Sigmoid colon (tissue), 7 donors: ENCODE results near the gene CMSS1. TPM values are rescaled to one million over a fixed set of nuclear protein-coding genes. Genes with fewer than 3 reads are reported as not detected.

Source experiments
- DNase-seq: peaks from one replicate; pipeline ENCODE4 v3.0.0-alpha.2; 2019
- H3K27ac ChIP-seq, 4 donors: fragments of 200-600 bp; sonication (generic); one replicate each; pipeline ENCODE4 v1.5.1; 2016 to 2019; ENCODE audit warnings: mild to moderate bottlenecking in 1 of 4
- H3K27me3 ChIP-seq, 3 donors: fragments of 200-600 bp; sonication (generic); one replicate each; pipeline ENCODE4 v1.5.1; 2019; ENCODE audit warnings: mild to moderate bottlenecking in 1 of 3
- H3K36me3 ChIP-seq, 4 donors: fragments of 200-600 bp; sonication (generic); one replicate each; pipeline ENCODE4 v1.5.1; 2016 to 2019
- H3K4me1 ChIP-seq, 4 donors: fragments of 200-600 bp; sonication (generic); one replicate each; pipeline ENCODE4 v1.5.1; 2017 to 2019
- H3K4me3 ChIP-seq, 4 donors: fragments of 200-600 bp; sonication (generic); one replicate each; pipeline ENCODE4 v1.5.1; 2017 to 2019; ENCODE audit warnings: mild to moderate bottlenecking in 2 of 4, moderate library complexity in 1 of 4
- H3K9me3 ChIP-seq, 4 donors: fragments of 200-600 bp in 3 of 4; sonication (generic) in 3 of 4; one replicate each; pipeline versions ENCODE4 v1.5.1 to v1.6.1; 2013 to 2019
- EP300 ChIP-seq, 4 donors: sonication (generic); formaldehyde crosslinking; IDR thresholded peaks; one replicate each; pipeline ENCODE4 v1.6.1; 2017; ENCODE audit warnings: antibody characterized with exemption in 4 of 4
- POLR2A ChIP-seq, 2 donors: fragments of 450-650 bp; IDR thresholded peaks; one replicate each; pipeline ENCODE4 v1.6.1; 2016; ENCODE audit warnings: antibody characterized with exemption in 2 of 2, mild to moderate bottlenecking in 2 of 2, moderate library complexity in 2 of 2
- POLR2AphosphoS5 ChIP-seq, 4 donors: sonication (generic); formaldehyde crosslinking; IDR thresholded peaks; one replicate each; pipeline ENCODE4 v1.6.1; 2017; ENCODE audit warnings: antibody characterized with exemption in 4 of 4
- WGBS, 2 donors: extraction: QIAGEN DNeasy Blood & Tissue Kit; methylation state at CpG; one replicate each; pipeline ENCODE4 v1.1.7; 2013; 5-methylcytosine and 5-hydroxymethylcytosine counted together
- intact Hi-C: fragments of 100-400 bp; cut with DNase I; formaldehyde crosslinking; loops from one replicate; pipeline ENCODE4 v1.15.1; 2023
- polyA plus RNA-seq, 3 donors: library from polyadenylated mRNA; stranded (reverse); fragments of 200-250 nt; gene quantifications; one replicate each; pipeline ENCODE4 v1.2.3, GENCODE V29; 2013
- total RNA-seq, 4 donors: library from RNA; depleted of rRNA; stranded (reverse); fragments of >200 nt; gene quantifications; one replicate each; pipeline ENCODE4 v1.1.0, GENCODE V29; 2016
- TF ChIP-seq, protein P1 (sequence below), 4 experiments: fragments of 450-650 bp in 3 of 4; fragments of 200-600 bp in 1 of 4; IDR thresholded peaks; one replicate each; pipeline ENCODE4 v1.5.1; 2016 to 2019; ENCODE audit warnings: antibody characterized with exemption in 4 of 4, mild to moderate bottlenecking in 3 of 4, moderate library complexity in 2 of 4
- donor health status: healthy with polysubstance abuse.
- donor health status: Bipolar disorder and iron deficiency.
- donor health status: healthy.

CMSS1 gene
- total and polyA plus RNA-seq, 7 donors = 6.0 to 19.4 (median 13.9) TPM

DNA sequence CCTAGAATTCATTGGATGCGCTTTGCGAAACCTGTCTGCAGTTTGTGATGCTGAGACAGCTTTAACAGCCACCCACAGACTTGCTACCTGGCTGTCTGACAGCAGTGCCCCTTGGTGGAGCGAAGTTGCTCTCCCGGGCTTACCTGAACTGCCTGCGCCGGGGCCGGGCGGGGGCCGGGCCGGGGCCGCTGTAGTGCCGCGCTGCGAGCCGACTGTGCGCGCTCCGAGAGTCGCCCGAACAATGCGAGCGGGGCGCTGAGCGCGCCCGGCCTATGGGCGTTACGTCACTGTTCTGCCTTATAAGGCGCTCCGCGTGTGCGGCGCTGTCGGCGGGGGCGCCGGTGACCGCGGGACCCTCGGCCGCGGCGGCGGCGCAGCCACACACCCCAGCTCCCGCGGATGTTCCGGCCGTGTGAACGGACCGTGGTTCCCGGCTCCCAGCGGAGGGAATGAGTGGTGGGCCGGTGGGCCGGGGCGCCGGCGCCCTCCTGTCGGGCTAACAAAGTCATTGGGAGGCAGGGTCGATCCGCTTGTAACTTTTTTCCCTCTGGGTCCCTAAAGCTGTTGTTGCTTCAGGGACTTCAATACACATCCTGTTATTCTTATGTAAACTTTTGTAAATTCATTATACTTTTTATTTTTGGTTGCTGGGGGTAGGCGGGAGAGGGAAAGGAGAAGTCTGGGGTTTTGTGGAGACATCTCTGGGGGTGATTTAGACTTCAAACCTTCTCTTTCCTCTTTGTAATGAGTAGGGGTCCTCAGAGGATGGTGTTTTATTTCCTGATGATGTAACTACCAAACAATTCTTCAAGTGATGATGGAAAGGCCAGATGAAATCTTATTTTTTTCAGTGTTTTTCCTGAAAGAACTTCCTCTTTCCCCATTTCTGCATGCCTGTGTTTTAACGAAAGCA, 58.5 kb downstream of the CMSS1 start:
- intact Hi-C loops = loop anchor here (5.0 kb wide), 2 partner anchors 51 to 166 kb away; no protein-coding TSS in a partner anchor
- Histone ChIP-seq H3K9me3 (no peaks in the 10 kb centered on the region), H3K36me3 (no peaks in the 10 kb centered on the region), H3K4me3 (peak overlapping the region; percentile 62 to 82 (median 66)), H3K27ac (peak overlapping the region; percentile 90 to 95 (median 93)), H3K27me3 (no peaks in the 10 kb centered on the region), H3K4me1 (peaks cover 4 to 40% (median 24%) of the 10 kb centered on the region in 4 donors)
- peak; percentile 94 to 98 (median 96) for TF ChIP-seq POLR2AphosphoS5 (IDR thresholded peaks at IDR 0.05)
- TF ChIP-seq EP300 (IDR thresholded peaks at IDR 0.05) = no peak
- TF ChIP-seq POLR2A (IDR thresholded peaks at IDR 0.05) = peak; percentile 68 to 85
- TF ChIP-seq, protein P1, sequence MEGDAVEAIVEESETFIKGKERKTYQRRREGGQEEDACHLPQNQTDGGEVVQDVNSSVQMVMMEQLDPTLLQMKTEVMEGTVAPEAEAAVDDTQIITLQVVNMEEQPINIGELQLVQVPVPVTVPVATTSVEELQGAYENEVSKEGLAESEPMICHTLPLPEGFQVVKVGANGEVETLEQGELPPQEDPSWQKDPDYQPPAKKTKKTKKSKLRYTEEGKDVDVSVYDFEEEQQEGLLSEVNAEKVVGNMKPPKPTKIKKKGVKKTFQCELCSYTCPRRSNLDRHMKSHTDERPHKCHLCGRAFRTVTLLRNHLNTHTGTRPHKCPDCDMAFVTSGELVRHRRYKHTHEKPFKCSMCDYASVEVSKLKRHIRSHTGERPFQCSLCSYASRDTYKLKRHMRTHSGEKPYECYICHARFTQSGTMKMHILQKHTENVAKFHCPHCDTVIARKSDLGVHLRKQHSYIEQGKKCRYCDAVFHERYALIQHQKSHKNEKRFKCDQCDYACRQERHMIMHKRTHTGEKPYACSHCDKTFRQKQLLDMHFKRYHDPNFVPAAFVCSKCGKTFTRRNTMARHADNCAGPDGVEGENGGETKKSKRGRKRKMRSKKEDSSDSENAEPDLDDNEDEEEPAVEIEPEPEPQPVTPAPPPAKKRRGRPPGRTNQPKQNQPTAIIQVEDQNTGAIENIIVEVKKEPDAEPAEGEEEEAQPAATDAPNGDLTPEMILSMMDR (IDR thresholded peaks at IDR 0.05) = no peak
- peak; percentile 93 for DNase-seq
- 2 to 4% methylated on average over 63 of the region's 63 CpGs for WGBS, 2 donors

DNA sequence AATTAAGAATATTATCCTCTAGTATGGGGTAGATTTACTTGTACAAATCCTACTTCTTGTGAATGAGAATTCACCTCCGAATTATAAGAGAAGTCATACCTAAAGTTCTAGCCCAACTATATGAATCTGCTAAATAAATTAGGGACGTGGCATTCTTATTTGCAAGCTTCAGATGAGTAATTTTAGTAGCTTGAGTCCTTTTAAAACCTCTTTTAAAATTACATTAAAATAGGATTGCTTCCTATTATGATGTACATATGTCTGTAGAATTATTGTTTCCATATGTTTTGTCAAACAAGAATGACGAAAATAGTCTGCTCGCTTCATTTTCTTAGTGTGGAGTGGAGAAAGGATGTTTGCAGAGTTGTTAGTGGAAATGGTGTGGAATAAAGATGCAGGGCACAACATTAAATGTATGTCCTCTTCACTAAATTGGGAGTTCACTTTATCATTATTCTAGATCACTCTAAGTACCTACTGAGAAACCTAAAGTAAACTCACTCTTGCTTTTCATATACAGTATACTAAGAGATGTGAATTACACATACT, 59.4 kb downstream of the CMSS1 start:
- no peak for TF ChIP-seq EP300 (IDR thresholded peaks at IDR 0.05)
- no peak for TF ChIP-seq POLR2AphosphoS5 (IDR thresholded peaks at IDR 0.05)
- 82 to 83% methylated on average over 4 of the region's 4 CpGs for WGBS, 2 donors
- DNase-seq = no peak
- Histone ChIP-seq H3K36me3 (no peaks in the 10 kb centered on the region), H3K4me1 (peaks cover 4 to 40% (median 18%) of the 10 kb centered on the region in 4 donors), H3K9me3 (no peaks in the 10 kb centered on the region), H3K27ac (peak overlapping the region; percentile 90 to 95 (median 93)), H3K27me3 (no peaks in the 10 kb centered on the region), H3K4me3 (peak overlapping the region in 2 of 4 donors; percentile 70 to 82)
- intact Hi-C loops = loop anchor here (5.0 kb wide), 2 partner anchors 50 to 165 kb away; no protein-coding TSS in a partner anchor

DNA sequence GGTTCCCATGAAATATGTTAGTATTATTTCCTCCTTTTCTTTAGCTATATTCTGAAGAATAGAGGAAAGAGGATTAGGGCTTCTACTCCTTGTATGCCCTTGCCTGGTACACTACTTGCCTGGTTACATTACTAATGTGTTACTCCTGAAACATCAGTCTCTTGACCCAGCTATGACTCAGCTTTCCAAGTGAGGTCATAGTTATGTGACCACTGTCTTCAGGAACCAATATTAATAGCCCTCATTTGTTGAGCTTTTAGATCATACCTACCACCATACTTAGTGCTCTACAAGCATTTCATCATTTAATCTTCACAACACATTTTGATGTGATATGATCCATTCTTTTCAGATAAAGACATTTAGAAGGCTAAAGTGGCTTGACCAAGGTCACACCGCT, 60.3 kb downstream of the CMSS1 start:
- no peak for DNase-seq
- Histone ChIP-seq H3K4me3 (no peak overlapping the region), H3K9me3 (no peaks in the 10 kb centered on the region), H3K27me3 (no peaks in the 10 kb centered on the region), H3K27ac (peak overlapping the region; percentile 90 to 95 (median 93)), H3K36me3 (no peaks in the 10 kb centered on the region), H3K4me1 (peaks cover 4 to 36% (median 12%) of the 10 kb centered on the region in 4 donors)
- 97% methylated on average over 1 of the region's 1 CpG for WGBS, 2 donors
- intact Hi-C loops = loop anchor here (5.0 kb wide), 2 partner anchors 49 to 164 kb away; no protein-coding TSS in a partner anchor
- TF ChIP-seq, protein P1 (IDR thresholded peaks at IDR 0.05) = no peak
- no peak for TF ChIP-seq EP300 (IDR thresholded peaks at IDR 0.05)
- no peak for TF ChIP-seq POLR2A (IDR thresholded peaks at IDR 0.05)
- peak in 3 of 4 donors; percentile 23 to 79 (median 59) for TF ChIP-seq POLR2AphosphoS5 (IDR thresholded peaks at IDR 0.05)

DNA sequence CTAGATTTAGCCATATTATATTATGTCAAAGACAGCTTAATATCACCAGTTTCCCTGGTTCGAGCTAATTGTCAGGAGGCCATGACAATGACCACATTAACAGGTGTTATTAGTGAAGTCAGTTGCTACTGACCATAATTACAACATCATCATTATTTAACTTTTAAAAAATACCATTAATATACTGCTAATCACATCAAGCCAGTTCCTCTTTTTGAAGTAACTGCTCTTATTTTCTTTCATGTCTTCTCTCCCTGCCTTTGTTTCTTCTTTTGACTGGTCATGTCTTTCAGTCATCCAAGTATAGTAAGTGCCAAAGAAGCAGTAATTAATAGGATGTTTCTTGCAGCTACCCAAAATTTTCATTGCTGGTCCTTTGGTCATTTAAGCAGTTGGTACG, 61.6 kb downstream of the CMSS1 start:
- WGBS, 2 donors = 96 to 98% methylated on average over 2 of the region's 2 CpGs
- TF ChIP-seq POLR2A (IDR thresholded peaks at IDR 0.05) (no peak), POLR2AphosphoS5 (IDR thresholded peaks at IDR 0.05) (no peak), EP300 (IDR thresholded peaks at IDR 0.05) (no peak)
- TF ChIP-seq, protein P1 (IDR thresholded peaks at IDR 0.05) = no peak
- peak overlapping the region in 2 of 4 donors; percentile 94 to 95 for H3K27ac ChIP-seq
- no peak for DNase-seq
- no peaks in the 10 kb centered on the region for H3K9me3 ChIP-seq
- H3K4me1 ChIP-seq = peaks cover 0 to 35% (median 8%) of the 10 kb centered on the region in 4 donors
- no peak overlapping the region for H3K4me3 ChIP-seq
- H3K27me3 ChIP-seq = no peaks in the 10 kb centered on the region
- intact Hi-C loops = loop anchor here (5.0 kb wide), 2 partner anchors 48 to 163 kb away; no protein-coding TSS in a partner anchor
- H3K36me3 ChIP-seq = no peaks in the 10 kb centered on the region

DNA sequence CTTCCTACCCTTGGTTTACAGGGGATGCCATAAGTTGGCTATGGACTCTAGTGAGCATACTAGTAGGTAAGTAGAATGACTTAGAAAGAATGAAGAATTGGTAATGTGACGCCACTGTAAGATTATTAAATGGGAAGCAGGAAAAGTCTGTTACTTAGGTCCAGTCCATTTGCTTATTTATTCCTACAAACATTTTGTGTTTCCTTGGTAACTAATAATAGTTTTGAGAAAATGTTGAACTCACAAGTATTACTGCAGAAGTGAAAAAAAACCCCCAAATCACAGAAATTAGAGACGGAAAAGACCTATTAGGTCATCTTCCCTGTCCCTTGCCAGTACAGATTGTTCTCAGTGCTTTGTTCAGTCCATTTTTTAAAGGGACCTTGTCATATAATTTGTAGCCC, 63.5 kb downstream of the CMSS1 start:
- intact Hi-C loops = no loop called here
- TF ChIP-seq POLR2AphosphoS5 (IDR thresholded peaks at IDR 0.05) (peak in 2 of 4 donors; percentile 49 to 62), POLR2A (IDR thresholded peaks at IDR 0.05) (no peak), EP300 (IDR thresholded peaks at IDR 0.05) (peak in 3 of 4 donors; percentile 8 to 62 (median 34))
- TF ChIP-seq, protein P1 (IDR thresholded peaks at IDR 0.05) = no peak
- Histone ChIP-seq H3K9me3 (no peaks in the 10 kb centered on the region), H3K36me3 (no peaks in the 10 kb centered on the region), H3K27me3 (no peaks in the 10 kb centered on the region), H3K4me1 (peaks cover 0 to 35% (median 8%) of the 10 kb centered on the region in 4 donors), H3K27ac (peak overlapping the region; percentile 65 to 75 (median 70)), H3K4me3 (no peak overlapping the region)
- DNase-seq = no peak
- WGBS, 2 donors = 73 to 80% methylated on average over 2 of the region's 2 CpGs
